AG09309 (cell line): ENCODE data around the gene CDC42EP5.

Experiments
- DNase-seq: peaks from one replicate; pipeline ENCODE4 v3.0.0-alpha.2; 2010; ENCODE audit warnings: low read depth
- H3K4me3 ChIP-seq: 2 replicates; pipeline ENCODE4 v1.5.1; 2011; ENCODE audit warnings: mild to moderate bottlenecking, low read depth, low read length, moderate library complexity; ENCODE audit not compliant: control insufficient read depth
- CTCF ChIP-seq: IDR thresholded peaks from 2 replicates; pipeline ENCODE4 v1.5.1; 2011; ENCODE audit warnings: mild to moderate bottlenecking, low read depth, low read length, inconsistent platforms; ENCODE audit not compliant: insufficient read depth, control insufficient read depth; ENCODE audit errors: missing control alignments

CDC42EP5 gene

GRCh38 chr19:54432144-54432738 lies 40.9 kb downstream of the CDC42EP5 start:
- H3K4me3 ChIP-seq, result no peak overlapping the region
- no peak for DNase-seq
- no peak for TF ChIP-seq CTCF

DNA sequence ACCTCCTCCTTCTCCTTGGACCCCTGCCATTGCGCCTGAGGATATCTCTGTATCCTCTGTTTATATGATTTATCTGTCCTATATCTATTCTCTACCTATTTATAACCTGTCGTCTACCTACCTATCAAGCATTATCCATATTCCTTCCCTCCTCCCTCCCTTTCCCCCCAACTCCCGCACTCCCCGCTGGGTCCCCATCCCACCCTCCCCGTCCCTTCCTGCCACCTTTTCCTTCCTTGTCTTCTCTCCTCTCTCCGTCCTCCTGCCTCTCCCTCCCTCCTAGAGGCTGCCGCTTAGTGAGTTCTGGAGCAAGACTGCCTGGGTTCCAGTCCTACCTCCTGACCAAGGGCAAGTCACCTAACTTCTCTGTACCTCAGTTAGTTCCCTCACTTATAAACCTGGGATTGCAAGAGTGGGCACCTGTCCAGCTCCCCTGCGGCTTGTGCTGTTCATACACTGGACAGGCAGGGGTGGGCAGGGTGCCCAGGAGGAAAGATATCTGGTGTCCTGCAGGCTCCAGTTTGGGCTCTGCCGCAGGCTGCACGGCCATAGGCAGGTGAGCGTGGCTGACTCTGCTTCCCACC lies 41.7 kb downstream of the CDC42EP5 start:
- no peak for TF ChIP-seq CTCF
- no peak overlapping the region for H3K4me3 ChIP-seq
- DNase-seq, result no peak

DNA sequence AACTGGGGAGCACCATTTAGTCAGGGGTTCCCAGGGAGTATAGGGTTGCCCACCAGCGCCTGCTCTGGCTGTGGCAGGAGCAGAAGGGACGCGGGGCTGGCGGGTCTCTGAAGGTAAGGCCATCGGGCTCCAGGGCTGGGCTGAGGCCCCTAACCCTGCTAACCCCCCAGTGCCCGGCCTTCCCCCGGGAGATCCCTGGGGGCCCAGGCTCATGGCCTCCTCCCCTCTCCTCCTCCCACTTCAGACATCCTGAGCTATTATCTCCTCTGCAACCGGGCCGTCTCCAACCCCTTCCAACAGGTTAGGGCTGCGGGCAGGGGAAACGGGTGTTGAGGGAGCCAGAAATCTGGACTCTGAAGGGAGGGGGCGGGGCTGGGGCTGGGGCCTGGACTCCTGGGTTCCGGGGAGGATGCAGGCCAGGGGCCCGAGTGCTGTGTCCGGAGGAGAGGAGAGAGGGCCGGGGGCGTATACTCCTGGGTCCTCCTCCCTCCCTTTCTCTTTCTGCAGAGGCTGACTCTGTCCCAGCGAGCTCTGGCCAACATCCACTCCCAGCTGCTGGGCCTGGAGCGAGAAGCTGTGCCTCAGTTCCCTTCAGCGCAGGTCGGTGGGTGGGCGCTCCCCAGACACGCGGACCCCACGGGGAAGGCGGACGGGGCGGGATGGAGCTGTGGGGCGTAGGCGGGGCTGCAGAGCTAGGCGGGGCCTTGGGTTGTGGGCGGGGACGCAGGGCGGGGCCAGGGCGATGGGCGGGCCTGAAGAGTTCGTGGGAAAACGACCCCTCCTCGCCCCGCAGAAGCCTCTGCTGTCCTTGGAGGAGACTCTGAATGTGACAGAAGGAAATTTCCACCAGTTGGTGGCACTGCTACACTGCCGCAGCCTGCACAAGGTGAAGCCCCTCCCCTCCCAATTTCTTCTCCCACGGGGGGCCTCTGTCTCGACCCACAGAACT lies 42.5 kb downstream of the CDC42EP5 start:
- DNase-seq, result no peak
- peak overlapping the region; percentile 5; the same call in 1 of the 2 replicates for H3K4me3 ChIP-seq

GRCh38 chr19:54429545-54430227 lies 43.4 kb downstream of the CDC42EP5 start:
- DNase-seq, result no peak
- no peak for TF ChIP-seq CTCF
- H3K4me3 ChIP-seq, result no peak overlapping the region

More for the DNA sequence above, 42.5 kb downstream of the CDC42EP5 start:
- TF ChIP-seq CTCF, result no peak

- DNase-seq, result no peak
- no peak for TF ChIP-seq CTCF
- no peak overlapping the region for H3K4me3 ChIP-seq
These were observed 44.0 kb downstream of the CDC42EP5 start for GRCh38 chr19:54429176-54429495.
